GM21717 (cell line): ENCODE measurements around the gene MORF4L1.
"Not testable (repeated sequence)": the region's sequence is repeated elsewhere in the genome, so short reads cannot be mapped to it uniquely, and the experiment has no call there.

ENCODE experiments used
- ATAC-seq: cut with Tn5 transposase; IDR thresholded peaks from one replicate; pipeline ENCODE4 v1.9.1; 2021; ENCODE audit warnings: mild to moderate bottlenecking, moderate library complexity; ENCODE audit not compliant: unreplicated experiment

The MORF4L1 gene

GRCh38 chr15:78872155-78872971 lies at the start of gene MORF4L1:
TSS of gene MORF4L1 (plus strand) at chr15:78872890. CDS start at chr15:78873018, 128 bp downstream.
- ATAC-seq, result peak; percentile 70

- ATAC-seq, result no peak
Observed at GRCh38 chr15:78828920-78829319, 43.8 kb upstream of the MORF4L1 start.

- no peak for ATAC-seq
Observed at GRCh38 chr15:78830514-78831228, 42.0 kb upstream of the MORF4L1 start.

GRCh38 chr15:78831229-78832207 lies 41.2 kb upstream of the MORF4L1 start:
- ATAC-seq, result no peak

- ATAC-seq, result no peak
Observed at GRCh38 chr15:78836333-78836732, 36.4 kb upstream of the MORF4L1 start.

- ATAC-seq, result no peak
Observed at GRCh38 chr15:78837131-78837530, 35.6 kb upstream of the MORF4L1 start.

- no peak for ATAC-seq
Observed at GRCh38 chr15:78837543-78837942, 35.1 kb upstream of the MORF4L1 start.

- ATAC-seq, result no peak
Observed at GRCh38 chr15:78838489-78838888, 34.2 kb upstream of the MORF4L1 start.

GRCh38 chr15:78839151-78839550 lies 33.5 kb upstream of the MORF4L1 start:
- not testable (repeated sequence) for ATAC-seq

GRCh38 chr15:78840661-78841375 lies 31.9 kb upstream of the MORF4L1 start:
- ATAC-seq, result no peak

- ATAC-seq, result no peak
Observed at GRCh38 chr15:78841376-78841706, 31.3 kb upstream of the MORF4L1 start.

- ATAC-seq, result peak; percentile 31
Observed at GRCh38 chr15:78841891-78842290, 30.8 kb upstream of the MORF4L1 start.

GRCh38 chr15:78842519-78842918 lies 30.2 kb upstream of the MORF4L1 start:
- ATAC-seq, result peak; percentile 61

GRCh38 chr15:78846906-78847305 lies 25.8 kb upstream of the MORF4L1 start:
- not testable (repeated sequence) for ATAC-seq

- ATAC-seq, result not testable (repeated sequence)
Observed at GRCh38 chr15:78847387-78847906, 25.2 kb upstream of the MORF4L1 start.

- no peak for ATAC-seq
Observed at GRCh38 chr15:78850352-78850751, 22.3 kb upstream of the MORF4L1 start.

- ATAC-seq, result no peak
Observed at GRCh38 chr15:78850941-78851755, 21.5 kb upstream of the MORF4L1 start.

GRCh38 chr15:78853500-78853899 lies 19.2 kb upstream of the MORF4L1 start:
- ATAC-seq, result no peak

- ATAC-seq, result no peak
Observed at GRCh38 chr15:78854833-78855372, 17.8 kb upstream of the MORF4L1 start.
